Cardiac fibroblast (primary cell): ENCODE measurements around the gene PEPD.
"Not testable (repeated sequence)": the region's sequence is repeated elsewhere in the genome, so short reads cannot be mapped to it uniquely, and the experiment has no call there.

ENCODE experiments used
- DNase-seq, 2 donors: peaks; one replicate each; pipeline versions ENCODE4 v3.0.0 to v3.0.0-alpha.2; 2010; ENCODE audit warnings: low read depth in 2 of 2
- H3K4me3 ChIP-seq, 2 donors: replicated peaks in 1 of 2; 1 replicate in 1 of 2; 2 replicates in 1 of 2; pipeline ENCODE4 v1.5.1; 2011; ENCODE audit warnings: low read depth in 2 of 2, low read length in 2 of 2, mild to moderate bottlenecking in 2 of 2, moderate library complexity in 1 of 2
- TF ChIP-seq, protein P1 (sequence below): IDR thresholded peaks from one replicate; pipeline ENCODE4 v1.5.1; 2011; ENCODE audit warnings: low read depth, mild to moderate bottlenecking, low read length, inconsistent platforms

PEPD gene

GRCh38 chr19:33521480-33522370 is at the start of gene PEPD:
TSS of gene PEPD (minus strand) at chr19:33521791. CDS start at chr19:33521760, 31 bp downstream.
- DNase-seq, result peak; percentile 89 to 94
- TF ChIP-seq, protein P1, sequence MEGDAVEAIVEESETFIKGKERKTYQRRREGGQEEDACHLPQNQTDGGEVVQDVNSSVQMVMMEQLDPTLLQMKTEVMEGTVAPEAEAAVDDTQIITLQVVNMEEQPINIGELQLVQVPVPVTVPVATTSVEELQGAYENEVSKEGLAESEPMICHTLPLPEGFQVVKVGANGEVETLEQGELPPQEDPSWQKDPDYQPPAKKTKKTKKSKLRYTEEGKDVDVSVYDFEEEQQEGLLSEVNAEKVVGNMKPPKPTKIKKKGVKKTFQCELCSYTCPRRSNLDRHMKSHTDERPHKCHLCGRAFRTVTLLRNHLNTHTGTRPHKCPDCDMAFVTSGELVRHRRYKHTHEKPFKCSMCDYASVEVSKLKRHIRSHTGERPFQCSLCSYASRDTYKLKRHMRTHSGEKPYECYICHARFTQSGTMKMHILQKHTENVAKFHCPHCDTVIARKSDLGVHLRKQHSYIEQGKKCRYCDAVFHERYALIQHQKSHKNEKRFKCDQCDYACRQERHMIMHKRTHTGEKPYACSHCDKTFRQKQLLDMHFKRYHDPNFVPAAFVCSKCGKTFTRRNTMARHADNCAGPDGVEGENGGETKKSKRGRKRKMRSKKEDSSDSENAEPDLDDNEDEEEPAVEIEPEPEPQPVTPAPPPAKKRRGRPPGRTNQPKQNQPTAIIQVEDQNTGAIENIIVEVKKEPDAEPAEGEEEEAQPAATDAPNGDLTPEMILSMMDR, result no peak
- H3K4me3 ChIP-seq, result peak within 1 kb of the TSS; percentile 79 to 94

GRCh38 chr19:33569821-33570220 is 48.2 kb upstream of the PEPD start:
- DNase-seq, result no peak
- TF ChIP-seq, protein P1, result no peak
- H3K4me3 ChIP-seq, result no peak overlapping the region

DNA sequence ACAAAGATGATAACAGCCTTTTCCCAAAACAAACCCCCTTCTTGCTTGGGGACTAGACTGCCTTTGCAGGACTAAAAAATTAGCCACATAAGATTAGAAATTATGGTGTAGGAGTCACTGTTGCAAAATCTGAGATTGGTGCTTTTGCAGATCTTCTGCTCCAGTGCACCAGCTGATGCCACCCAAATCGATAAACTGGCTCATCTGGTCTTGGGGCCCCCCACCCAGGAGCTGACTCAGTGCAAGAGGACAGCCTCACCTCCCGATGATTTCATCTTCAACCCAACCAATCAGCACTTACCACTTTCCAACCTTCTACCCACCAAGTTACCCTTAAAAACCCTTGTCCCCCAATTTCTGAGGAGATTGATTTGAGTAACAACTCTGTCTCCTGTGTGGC is 47.1 kb upstream of the PEPD start:
- DNase-seq, result no peak
- no peak overlapping the region for H3K4me3 ChIP-seq
- TF ChIP-seq, protein P1, result no peak

DNA sequence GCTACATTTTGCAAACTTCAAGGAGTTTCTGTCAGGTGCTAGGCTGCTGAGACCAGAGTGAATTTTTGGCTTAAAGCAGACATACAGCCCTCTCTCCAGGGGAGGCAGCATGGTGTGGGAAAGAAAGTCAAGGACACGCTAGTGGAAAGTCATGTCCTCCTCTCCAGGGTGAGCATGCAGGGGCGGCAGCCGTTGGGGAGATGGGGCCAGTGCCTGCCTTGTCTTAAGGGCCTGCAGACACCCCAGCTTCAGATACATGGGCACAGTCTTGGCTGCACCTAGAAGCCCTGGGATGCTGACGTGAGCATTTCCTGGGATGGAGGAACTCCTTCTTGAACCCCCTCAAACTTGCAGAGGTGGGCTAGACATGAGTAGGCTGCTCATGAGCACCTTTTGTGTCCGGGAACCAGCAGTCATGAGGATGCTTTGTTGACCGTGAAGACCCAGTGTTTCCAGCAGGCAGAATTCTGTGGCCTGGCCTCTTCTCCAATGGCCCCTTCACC is 43.3 kb upstream of the PEPD start:
- TF ChIP-seq, protein P1, result no peak
- no peak for DNase-seq
- no peak overlapping the region for H3K4me3 ChIP-seq

DNA sequence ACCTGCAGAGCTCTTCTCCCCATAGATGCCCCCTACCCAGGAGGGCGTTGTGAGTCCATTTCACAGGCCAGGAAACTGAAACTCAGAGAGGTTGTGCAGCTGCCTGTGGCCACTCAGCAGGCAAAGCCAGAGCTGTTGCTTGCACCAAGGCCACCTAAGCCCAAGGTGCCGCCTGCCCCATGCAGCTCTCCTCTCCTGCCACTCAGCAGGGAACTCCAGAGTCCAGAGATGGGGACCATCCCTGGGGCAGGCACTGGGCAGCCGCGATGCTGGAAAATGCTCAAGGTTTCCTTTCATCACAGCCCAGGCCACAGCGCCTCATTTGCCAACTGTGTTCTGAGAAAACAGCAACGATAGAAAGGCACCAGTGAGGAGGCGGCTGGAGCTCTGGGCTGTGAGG is 41.0 kb upstream of the PEPD start:
- TF ChIP-seq, protein P1, result no peak
- H3K4me3 ChIP-seq, result no peak overlapping the region
- DNase-seq, result no peak

- DNase-seq, H3K4me3 ChIP-seq: not testable (repeated sequence)
Observed at GRCh38 chr19:33561666-33562065, 40.1 kb upstream of the PEPD start.

- TF ChIP-seq, protein P1, result no peak
- DNase-seq, result no peak
- no peak overlapping the region for H3K4me3 ChIP-seq
Observed at GRCh38 chr19:33561261-33561660, 39.7 kb upstream of the PEPD start.
